ENCODE data around the gene RAB11FIP3. TPM values are rescaled to one million over a fixed set of nuclear protein-coding genes. Genes with fewer than 3 reads are reported as not detected.
A peak's percentile ranks its signal among the peaks of the same experiment; 100 is the strongest.

RAB11FIP3 gene
- total and polyA plus RNA-seq, 2 of the 13 experiments (the other 11 are each of a cell fraction or from before 2014, with no cell fraction given), result 34.3 to 57.6 TPM

DNA sequence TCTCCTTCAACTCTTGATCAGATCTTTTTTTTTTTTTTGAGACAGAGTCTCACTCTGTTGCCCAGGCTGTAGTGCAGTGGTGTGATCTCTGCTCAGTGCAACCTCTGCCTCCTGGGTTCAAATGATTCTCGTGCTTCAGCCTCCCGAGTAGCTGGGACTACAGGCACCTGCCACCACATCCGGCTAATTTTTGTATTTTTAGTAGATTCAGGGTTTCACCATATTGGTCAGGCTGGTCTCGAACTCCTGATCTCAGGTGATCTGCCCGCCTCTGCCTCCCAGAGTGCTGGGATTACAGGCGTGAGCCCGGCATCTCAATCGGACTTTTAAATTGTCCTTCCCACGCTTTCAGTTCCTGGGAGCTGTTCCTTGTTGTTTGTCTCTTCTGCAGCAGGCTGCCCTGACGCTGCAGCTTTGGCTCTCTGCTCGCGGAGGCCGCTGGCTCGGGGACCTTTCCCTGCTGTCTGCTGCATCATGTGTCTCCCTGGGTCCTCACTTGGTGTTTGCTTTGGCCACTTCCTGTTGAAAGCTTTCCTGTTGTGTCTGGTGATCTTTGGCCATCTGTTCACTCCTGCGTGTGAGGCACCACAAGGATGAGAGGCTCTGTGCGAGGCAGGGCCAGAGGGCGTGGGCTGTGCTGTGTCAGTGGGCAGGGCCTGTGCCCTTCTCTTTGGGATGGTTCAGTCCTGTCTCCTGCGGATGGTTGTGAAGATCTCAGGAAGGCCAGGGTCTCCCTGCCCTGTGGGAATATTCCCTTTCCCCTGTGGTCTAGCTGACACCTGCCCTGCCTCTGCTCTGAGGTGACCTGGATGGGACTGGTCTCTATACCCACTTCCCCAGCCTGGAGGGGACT, 83.7 kb downstream of the RAB11FIP3 start (continued):
- TF ChIP-seq, protein P1, sequence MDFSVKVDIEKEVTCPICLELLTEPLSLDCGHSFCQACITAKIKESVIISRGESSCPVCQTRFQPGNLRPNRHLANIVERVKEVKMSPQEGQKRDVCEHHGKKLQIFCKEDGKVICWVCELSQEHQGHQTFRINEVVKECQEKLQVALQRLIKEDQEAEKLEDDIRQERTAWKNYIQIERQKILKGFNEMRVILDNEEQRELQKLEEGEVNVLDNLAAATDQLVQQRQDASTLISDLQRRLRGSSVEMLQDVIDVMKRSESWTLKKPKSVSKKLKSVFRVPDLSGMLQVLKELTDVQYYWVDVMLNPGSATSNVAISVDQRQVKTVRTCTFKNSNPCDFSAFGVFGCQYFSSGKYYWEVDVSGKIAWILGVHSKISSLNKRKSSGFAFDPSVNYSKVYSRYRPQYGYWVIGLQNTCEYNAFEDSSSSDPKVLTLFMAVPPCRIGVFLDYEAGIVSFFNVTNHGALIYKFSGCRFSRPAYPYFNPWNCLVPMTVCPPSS (IDR thresholded peaks at IDR 0.05), result no peak
- TF ChIP-seq KMT2A (CRISPR knock-in tag; IDR thresholded peaks at IDR 0.05), result peak; percentile 82
- no peak for TF ChIP-seq SETDB1 (CRISPR knock-in tag; IDR thresholded peaks at IDR 0.05; ENCODE audit: borderline replicate concordance)
- TF ChIP-seq NCOR1 (IDR thresholded peaks at IDR 0.05; ENCODE audit: borderline replicate concordance, low read length), result peak; percentile 79; the same call in 1 of the 2 replicates
- no peak for TF ChIP-seq KAT2B (IDR thresholded peaks at IDR 0.05; ENCODE audit: borderline replicate concordance, low read depth, low read length)
- TF ChIP-seq, protein P2, sequence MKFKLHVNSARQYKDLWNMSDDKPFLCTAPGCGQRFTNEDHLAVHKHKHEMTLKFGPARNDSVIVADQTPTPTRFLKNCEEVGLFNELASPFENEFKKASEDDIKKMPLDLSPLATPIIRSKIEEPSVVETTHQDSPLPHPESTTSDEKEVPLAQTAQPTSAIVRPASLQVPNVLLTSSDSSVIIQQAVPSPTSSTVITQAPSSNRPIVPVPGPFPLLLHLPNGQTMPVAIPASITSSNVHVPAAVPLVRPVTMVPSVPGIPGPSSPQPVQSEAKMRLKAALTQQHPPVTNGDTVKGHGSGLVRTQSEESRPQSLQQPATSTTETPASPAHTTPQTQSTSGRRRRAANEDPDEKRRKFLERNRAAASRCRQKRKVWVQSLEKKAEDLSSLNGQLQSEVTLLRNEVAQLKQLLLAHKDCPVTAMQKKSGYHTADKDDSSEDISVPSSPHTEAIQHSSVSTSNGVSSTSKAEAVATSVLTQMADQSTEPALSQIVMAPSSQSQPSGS (CRISPR knock-in tag; IDR thresholded peaks at IDR 0.05), result peak; percentile 89
- peak; percentile 85 for TF ChIP-seq MXD4 (CRISPR knock-in tag; IDR thresholded peaks at IDR 0.05)
- TF ChIP-seq ZNF549 (CRISPR knock-in tag; IDR thresholded peaks at IDR 0.05), result no peak
- TF ChIP-seq ZBTB38 (CRISPR knock-in tag; IDR thresholded peaks at IDR 0.05), result peak; percentile 88
- TF ChIP-seq, protein P3, sequence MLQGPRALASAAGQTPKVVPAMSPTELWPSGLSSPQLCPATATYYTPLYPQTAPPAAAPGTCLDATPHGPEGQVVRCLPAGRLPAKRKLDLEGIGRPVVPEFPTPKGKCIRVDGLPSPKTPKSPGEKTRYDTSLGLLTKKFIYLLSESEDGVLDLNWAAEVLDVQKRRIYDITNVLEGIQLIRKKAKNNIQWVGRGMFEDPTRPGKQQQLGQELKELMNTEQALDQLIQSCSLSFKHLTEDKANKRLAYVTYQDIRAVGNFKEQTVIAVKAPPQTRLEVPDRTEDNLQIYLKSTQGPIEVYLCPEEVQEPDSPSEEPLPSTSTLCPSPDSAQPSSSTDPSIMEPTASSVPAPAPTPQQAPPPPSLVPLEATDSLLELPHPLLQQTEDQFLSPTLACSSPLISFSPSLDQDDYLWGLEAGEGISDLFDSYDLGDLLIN (CRISPR knock-in tag; IDR thresholded peaks at IDR 0.05; ENCODE audit: borderline replicate concordance), result no peak
- TF ChIP-seq, protein P4, sequence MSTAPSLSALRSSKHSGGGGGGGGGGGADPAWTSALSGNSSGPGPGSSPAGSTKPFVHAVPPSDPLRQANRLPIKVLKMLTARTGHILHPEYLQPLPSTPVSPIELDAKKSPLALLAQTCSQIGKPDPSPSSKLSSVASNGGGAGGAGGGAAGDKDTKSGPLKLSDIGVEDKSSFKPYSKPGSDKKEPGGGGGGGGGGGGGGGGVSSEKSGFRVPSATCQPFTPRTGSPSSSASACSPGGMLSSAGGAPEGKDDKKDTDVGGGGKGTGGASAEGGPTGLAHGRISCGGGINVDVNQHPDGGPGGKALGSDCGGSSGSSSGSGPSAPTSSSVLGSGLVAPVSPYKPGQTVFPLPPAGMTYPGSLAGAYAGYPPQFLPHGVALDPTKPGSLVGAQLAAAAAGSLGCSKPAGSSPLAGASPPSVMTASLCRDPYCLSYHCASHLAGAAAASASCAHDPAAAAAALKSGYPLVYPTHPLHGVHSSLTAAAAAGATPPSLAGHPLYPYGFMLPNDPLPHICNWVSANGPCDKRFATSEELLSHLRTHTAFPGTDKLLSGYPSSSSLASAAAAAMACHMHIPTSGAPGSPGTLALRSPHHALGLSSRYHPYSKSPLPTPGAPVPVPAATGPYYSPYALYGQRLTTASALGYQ (CRISPR knock-in tag; IDR thresholded peaks at IDR 0.05), result 0 out of 2 replicates have a peak, but pooled peaks have one; percentile 69
- TF ChIP-seq, protein P5, sequence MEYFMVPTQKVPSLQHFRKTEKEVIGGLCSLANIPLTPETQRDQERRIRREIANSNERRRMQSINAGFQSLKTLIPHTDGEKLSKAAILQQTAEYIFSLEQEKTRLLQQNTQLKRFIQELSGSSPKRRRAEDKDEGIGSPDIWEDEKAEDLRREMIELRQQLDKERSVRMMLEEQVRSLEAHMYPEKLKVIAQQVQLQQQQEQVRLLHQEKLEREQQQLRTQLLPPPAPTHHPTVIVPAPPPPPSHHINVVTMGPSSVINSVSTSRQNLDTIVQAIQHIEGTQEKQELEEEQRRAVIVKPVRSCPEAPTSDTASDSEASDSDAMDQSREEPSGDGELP (IDR thresholded peaks at IDR 0.05; ENCODE audit: borderline replicate concordance, low read depth), result peak; percentile 87; the same call in 1 of the 2 replicates
- no peak for TF ChIP-seq STAT5B (CRISPR knock-in tag; IDR thresholded peaks at IDR 0.05)
- TF ChIP-seq, protein P6, sequence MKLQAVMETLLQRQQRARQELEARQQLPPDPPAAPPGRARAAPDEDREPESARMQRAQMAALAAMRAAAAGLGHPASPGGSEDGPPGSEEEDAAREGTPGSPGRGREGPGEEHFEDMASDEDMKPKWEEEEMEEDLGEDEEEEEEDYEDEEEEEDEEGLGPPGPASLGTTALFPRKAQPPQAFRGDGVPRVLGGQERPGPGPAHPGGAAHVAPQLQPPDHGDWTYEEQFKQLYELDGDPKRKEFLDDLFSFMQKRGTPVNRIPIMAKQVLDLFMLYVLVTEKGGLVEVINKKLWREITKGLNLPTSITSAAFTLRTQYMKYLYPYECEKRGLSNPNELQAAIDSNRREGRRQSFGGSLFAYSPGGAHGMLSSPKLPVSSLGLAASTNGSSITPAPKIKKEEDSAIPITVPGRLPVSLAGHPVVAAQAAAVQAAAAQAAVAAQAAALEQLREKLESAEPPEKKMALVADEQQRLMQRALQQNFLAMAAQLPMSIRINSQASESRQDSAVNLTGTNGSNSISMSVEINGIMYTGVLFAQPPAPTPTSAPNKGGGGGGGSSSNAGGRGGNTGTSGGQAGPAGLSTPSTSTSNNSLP (IDR thresholded peaks at IDR 0.05; ENCODE audit: low read depth, low read length), result no peak
- TF ChIP-seq HOXA9 (CRISPR knock-in tag; IDR thresholded peaks at IDR 0.05; ENCODE audit: borderline replicate concordance), result no peak
- TF ChIP-seq, protein P7, sequence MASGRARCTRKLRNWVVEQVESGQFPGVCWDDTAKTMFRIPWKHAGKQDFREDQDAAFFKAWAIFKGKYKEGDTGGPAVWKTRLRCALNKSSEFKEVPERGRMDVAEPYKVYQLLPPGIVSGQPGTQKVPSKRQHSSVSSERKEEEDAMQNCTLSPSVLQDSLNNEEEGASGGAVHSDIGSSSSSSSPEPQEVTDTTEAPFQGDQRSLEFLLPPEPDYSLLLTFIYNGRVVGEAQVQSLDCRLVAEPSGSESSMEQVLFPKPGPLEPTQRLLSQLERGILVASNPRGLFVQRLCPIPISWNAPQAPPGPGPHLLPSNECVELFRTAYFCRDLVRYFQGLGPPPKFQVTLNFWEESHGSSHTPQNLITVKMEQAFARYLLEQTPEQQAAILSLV (CRISPR knock-in tag; IDR thresholded peaks at IDR 0.05; ENCODE audit: borderline replicate concordance), result peak; percentile 51
